GM19240 (cell line): ENCODE data around the gene TACC2.
A peak's percentile ranks its signal among the peaks of the same experiment; 100 is the strongest.

Experiments used
- DNase-seq: peaks from one replicate; pipeline ENCODE4 v3.0.0; 2011; ENCODE audit warnings: low spot score; ENCODE audit not compliant: insufficient read length

TACC2 gene

GRCh38 chr10:122142641-122143237, 153.8 kb downstream of the TACC2 start:
- peak; percentile 20 for DNase-seq

- DNase-seq, result no peak
Measured at GRCh38 chr10:122143238-122143841, 154.4 kb downstream of the TACC2 start.

- no peak for DNase-seq
Measured at GRCh38 chr10:122144199-122144598, 155.2 kb downstream of the TACC2 start.

- DNase-seq, result no peak
Measured at GRCh38 chr10:122145113-122145512, 156.2 kb downstream of the TACC2 start.

GRCh38 chr10:122147663-122148062, 158.7 kb downstream of the TACC2 start:
- no peak for DNase-seq

- no peak for DNase-seq
Measured at GRCh38 chr10:122148876-122149560, 160.1 kb downstream of the TACC2 start.

- no peak for DNase-seq
Measured at GRCh38 chr10:122149561-122150505, 160.9 kb downstream of the TACC2 start.

GRCh38 chr10:122151121-122151694, 162.2 kb downstream of the TACC2 start:
- no peak for DNase-seq

- DNase-seq, result no peak
Measured at GRCh38 chr10:122152544-122152943, 163.6 kb downstream of the TACC2 start.

- no peak for DNase-seq
Measured at GRCh38 chr10:122154031-122154544, 165.1 kb downstream of the TACC2 start.

GRCh38 chr10:122154545-122155366, 165.8 kb downstream of the TACC2 start:
- DNase-seq, result no peak

- no peak for DNase-seq
Measured at GRCh38 chr10:122157451-122157850, 168.5 kb downstream of the TACC2 start.

- no peak for DNase-seq
Measured at GRCh38 chr10:122158362-122158761, 169.4 kb downstream of the TACC2 start.

- DNase-seq, result no peak
Measured at GRCh38 chr10:122159141-122159970, 170.4 kb downstream of the TACC2 start.

GRCh38 chr10:122161795-122162194, 172.8 kb downstream of the TACC2 start:
- no peak for DNase-seq

- DNase-seq, result no peak
Measured at GRCh38 chr10:122162671-122163173, 173.8 kb downstream of the TACC2 start.

GRCh38 chr10:122163174-122164022, 174.4 kb downstream of the TACC2 start:
- no peak for DNase-seq

GRCh38 chr10:122164023-122164601, 175.1 kb downstream of the TACC2 start:
- DNase-seq, result no peak
